Measurements from ENCODE around the gene ADAMTS13. TPM values are rescaled to one million over a fixed set of nuclear protein-coding genes. Genes with fewer than 3 reads are reported as not detected.

The ADAMTS13 gene
- total and polyA plus RNA-seq, 8 donors: 1.2 to 11.1 (median 7.5) TPM

DNA sequence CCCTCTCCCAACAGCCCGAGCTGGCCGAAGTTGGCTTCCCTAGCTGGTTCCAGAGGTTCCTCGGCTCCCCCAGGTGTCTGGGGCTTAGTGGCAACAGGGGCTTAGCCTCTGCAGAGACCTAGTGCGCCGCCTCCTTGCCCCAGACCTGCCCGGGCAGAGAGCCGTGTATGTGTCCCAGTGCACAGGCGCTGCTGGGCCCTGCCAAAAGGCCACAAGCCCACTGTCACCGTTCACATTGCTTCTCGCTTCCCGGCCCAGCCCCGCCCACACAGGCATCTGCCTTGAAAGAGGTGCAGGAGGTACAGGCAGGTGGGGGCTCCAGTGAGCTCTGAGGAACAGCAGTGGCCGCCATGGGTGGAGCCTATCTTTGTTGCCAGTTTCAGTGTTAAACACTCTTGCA lies 35.1 kb downstream of the ADAMTS13 start:
- peak in 1 of 4 donors; percentile 79 for DNase-seq
- H3K36me3 ChIP-seq: no peaks in the 10 kb centered on the region
- H3K4me1 ChIP-seq: peaks cover 11 to 21% of the 10 kb centered on the region in 2 donors
- no peak overlapping the region for H3K4me3 ChIP-seq
- intact Hi-C loops (cut with DNase I): no loop called here
- no peaks in the 10 kb centered on the region for H3K9me3 ChIP-seq
- H3K27me3 ChIP-seq: no peaks in the 10 kb centered on the region
- H3K27ac ChIP-seq: no peak overlapping the region
- ATAC-seq: no peak
- TF ChIP-seq, protein P1, sequence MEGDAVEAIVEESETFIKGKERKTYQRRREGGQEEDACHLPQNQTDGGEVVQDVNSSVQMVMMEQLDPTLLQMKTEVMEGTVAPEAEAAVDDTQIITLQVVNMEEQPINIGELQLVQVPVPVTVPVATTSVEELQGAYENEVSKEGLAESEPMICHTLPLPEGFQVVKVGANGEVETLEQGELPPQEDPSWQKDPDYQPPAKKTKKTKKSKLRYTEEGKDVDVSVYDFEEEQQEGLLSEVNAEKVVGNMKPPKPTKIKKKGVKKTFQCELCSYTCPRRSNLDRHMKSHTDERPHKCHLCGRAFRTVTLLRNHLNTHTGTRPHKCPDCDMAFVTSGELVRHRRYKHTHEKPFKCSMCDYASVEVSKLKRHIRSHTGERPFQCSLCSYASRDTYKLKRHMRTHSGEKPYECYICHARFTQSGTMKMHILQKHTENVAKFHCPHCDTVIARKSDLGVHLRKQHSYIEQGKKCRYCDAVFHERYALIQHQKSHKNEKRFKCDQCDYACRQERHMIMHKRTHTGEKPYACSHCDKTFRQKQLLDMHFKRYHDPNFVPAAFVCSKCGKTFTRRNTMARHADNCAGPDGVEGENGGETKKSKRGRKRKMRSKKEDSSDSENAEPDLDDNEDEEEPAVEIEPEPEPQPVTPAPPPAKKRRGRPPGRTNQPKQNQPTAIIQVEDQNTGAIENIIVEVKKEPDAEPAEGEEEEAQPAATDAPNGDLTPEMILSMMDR (IDR thresholded peaks at IDR 0.05): no peak

DNA sequence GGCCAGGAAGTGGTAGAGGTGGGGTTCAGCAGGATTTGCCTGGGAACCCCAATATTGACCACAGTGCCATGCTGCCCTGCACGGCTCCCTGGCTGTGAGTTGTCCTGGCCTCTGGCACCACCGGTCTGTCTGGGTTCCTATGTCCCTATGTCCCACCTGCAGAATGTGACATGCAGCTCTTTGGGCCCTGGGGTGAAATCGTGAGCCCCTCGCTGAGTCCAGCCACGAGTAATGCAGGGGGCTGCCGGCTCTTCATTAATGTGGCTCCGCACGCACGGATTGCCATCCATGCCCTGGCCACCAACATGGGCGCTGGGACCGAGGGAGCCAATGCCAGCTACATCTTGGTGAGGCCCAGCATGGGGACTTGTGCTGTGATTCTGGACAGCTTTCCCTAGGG lies 35.6 kb downstream of the ADAMTS13 start:
- DNase-seq: no peak
- Histone ChIP-seq H3K27me3 (no peaks in the 10 kb centered on the region), H3K9me3 (no peaks in the 10 kb centered on the region), H3K27ac (no peak overlapping the region), H3K36me3 (no peaks in the 10 kb centered on the region), H3K4me3 (no peak overlapping the region), H3K4me1 (peaks cover 11 to 21% of the 10 kb centered on the region in 2 donors)
- TF ChIP-seq, protein P1 (IDR thresholded peaks at IDR 0.05): no peak
- intact Hi-C loops (cut with DNase I): no loop called here
- ATAC-seq: no peak

DNA sequence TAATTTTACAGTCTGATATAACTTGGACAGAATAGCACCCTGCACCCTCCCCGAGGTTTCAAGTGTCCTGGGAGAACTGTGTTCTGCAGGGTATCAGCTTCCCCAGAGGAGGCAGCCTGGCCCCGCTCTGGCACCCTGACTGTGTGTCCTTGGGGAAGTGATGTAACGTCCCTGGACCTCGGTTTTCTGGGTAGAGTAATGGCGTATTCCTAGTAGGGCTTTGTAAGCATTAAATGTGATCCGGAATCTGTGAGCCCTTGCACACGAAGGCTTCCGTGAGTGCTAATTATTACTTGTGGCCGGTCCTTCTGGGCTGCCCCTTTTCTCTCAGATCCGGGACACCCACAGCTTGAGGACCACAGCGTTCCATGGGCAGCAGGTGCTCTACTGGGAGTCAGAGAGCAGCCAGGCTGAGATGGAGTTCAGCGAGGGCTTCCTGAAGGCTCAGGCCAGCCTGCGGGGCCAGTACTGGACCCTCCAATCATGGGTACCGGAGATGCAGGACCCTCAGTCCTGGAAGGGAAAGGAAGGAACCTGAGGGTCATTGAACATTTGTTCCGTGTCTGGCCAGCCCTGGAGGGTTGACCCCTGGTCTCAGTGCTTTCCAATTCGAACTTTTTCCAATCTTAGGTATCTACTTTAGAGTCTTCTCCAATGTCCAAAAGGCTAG lies 36.6 kb downstream of the ADAMTS13 start:
- Histone ChIP-seq H3K4me1 (peaks cover 11 to 21% of the 10 kb centered on the region in 2 donors), H3K36me3 (no peaks in the 10 kb centered on the region), H3K4me3 (peak overlapping the region; percentile 71 to 89), H3K27ac (peak overlapping the region; percentile 86), H3K27me3 (no peaks in the 10 kb centered on the region), H3K9me3 (no peaks in the 10 kb centered on the region)
- intact Hi-C loops (cut with DNase I): no loop called here
- TF ChIP-seq, protein P1 (IDR thresholded peaks at IDR 0.05): no peak
- DNase-seq (peak in 1 of 4 donors; percentile 77), ATAC-seq (no peak)

DNA sequence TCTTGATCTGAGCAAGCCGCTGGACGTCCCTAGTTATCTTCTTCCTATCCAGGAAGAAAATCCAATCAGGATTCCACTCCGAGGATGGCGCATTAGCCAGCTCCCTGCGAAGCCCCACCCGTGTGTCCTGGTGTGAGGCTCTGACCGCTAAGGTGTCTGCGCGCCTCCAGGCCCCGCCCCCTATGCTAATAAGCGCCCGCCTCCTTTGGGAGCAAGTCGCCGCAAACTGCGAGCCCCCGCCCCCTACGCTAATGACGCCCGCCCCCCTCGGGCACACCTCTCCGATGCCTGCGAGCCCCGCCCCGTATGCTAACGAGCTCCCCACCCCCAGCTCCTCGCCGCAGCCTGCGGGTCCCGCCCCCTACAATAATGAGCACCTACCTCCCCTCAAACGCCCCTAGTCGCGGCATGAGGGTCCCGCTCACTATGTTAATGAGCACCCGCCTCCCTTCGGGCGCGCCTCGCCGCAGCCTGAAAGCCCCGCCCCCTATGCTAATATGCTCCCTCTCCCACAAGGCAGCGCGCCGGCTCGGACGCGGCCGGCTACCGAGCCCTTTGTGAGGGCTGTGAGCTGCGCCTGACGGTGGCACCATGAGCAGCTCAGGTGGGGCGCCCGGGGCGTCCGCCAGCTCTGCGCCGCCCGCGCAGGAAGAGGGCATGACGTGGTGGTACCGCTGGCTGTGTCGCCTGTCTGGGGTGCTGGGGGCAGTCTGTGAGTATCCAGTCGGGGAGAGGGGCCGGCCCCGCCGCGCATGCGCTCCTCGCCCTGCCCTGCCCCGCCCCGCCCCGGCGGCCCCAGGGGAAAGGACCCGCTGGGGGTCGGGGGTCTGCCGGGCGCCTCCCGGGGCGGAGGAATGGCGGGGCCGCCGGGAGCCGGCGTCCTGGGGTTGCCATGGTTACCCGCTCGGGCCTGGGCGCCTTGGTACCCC lies 37.6 kb downstream of the ADAMTS13 start, which contains the start of gene CACFD1:
Gene CACFD1, plus strand, starts transcription at position 503 of the 929 bp plus-strand sequence. Its CDS starts 89 bp downstream, at position 592.
- TF ChIP-seq, protein P1 (IDR thresholded peaks at IDR 0.05): no peak
- Histone ChIP-seq H3K4me3 (peak within 1 kb of the TSS; percentile 71 to 89), H3K36me3 (no peaks in the 10 kb centered on the region), H3K4me1 (peaks cover 11 to 24% of the 10 kb centered on the region in 2 donors), H3K27me3 (no peaks in the 10 kb centered on the region), H3K9me3 (no peaks in the 10 kb centered on the region), H3K27ac (peak within 1 kb of the TSS; percentile 86)
- intact Hi-C loops (cut with DNase I): no loop called here
- DNase-seq (peak; percentile 94 to 99 (median 96)), ATAC-seq (peak; percentile 90)
